H1 (cell line): ENCODE measurements around the gene PDCD6IP. TPM values are rescaled to one million over a fixed set of nuclear protein-coding genes. Genes with fewer than 3 reads are reported as not detected.

Experiments
- CTCF ChIA-PET: fragments of 300-600 bp; sonication (Branson Sonifier 250); formaldehyde crosslinking; loops from one replicate; lab custom pipeline; 2021; ENCODE audit not compliant: partially characterized antibody; lab: Charles Lee
- POLR2A ChIA-PET: fragments of 300-600 bp; sonication (Branson Sonifier 250); formaldehyde crosslinking; loops from one replicate; lab custom pipeline; 2021; ENCODE audit warnings: inconsistent platforms; ENCODE audit not compliant: partially characterized antibody; lab: Charles Lee
- DNase-seq, 2 experiments: peaks; one replicate each; pipeline versions ENCODE4 v3.0.0 to v3.0.0-alpha.2; 2010 to 2022; ENCODE audit warnings: low spot score in 2 of 2, low read depth in 1 of 2, mixed read lengths in 1 of 2
- FAIRE-seq: peaks from 2 replicates; lab custom pipeline; 2011; peaks lifted over from hg19 to GRCh38; lab: Jason Lieb, UNC
- H2AFZ ChIP-seq: 2 replicates; pipeline ENCODE4 v1.8.1; 2012; ENCODE audit warnings: low read length, inconsistent platforms
- H2AK5ac ChIP-seq: 2 replicates; pipeline ENCODE4 v1.6.1; 2013; ENCODE audit warnings: low read depth, low read length
- H2BK120ac ChIP-seq: replicated peaks from 2 replicates; pipeline ENCODE3; 2013; ENCODE audit warnings: low read depth, low read length, inconsistent platforms
- H2BK12ac ChIP-seq: 2 replicates; pipeline ENCODE4 v1.6.1; 2013; ENCODE audit warnings: low read depth, low read length
- H2BK15ac ChIP-seq: 2 replicates; pipeline ENCODE4 v1.6.1; 2013; ENCODE audit warnings: low read length
- H2BK20ac ChIP-seq: 2 replicates; pipeline ENCODE4 v1.6.1; 2013; ENCODE audit warnings: low read length
- H2BK5ac ChIP-seq: 2 replicates; pipeline ENCODE4 v1.6.1; 2013; ENCODE audit warnings: low read depth, low read length
- H3K14ac ChIP-seq: 2 replicates; pipeline ENCODE4 v1.6.1; 2013; ENCODE audit warnings: inconsistent platforms; ENCODE audit not compliant: insufficient read length
- H3K18ac ChIP-seq: 2 replicates; pipeline ENCODE4 v1.6.1; 2013; ENCODE audit warnings: low read length; ENCODE audit errors: extremely low read depth
- H3K23ac ChIP-seq: 2 replicates; pipeline ENCODE4 v1.6.1; 2013; ENCODE audit warnings: inconsistent platforms; ENCODE audit not compliant: insufficient read length
- H3K23me2 ChIP-seq: 2 replicates; pipeline ENCODE4 v1.6.1; 2013; ENCODE audit warnings: low read depth, low read length
- H3K27ac ChIP-seq: 2 replicates; pipeline ENCODE4 v1.6.1; 2011; ENCODE audit warnings: low read depth, low read length, inconsistent platforms
- H3K27me3 ChIP-seq, 4 experiments: replicated peaks in 1 of 4; 1 replicate in 1 of 4; 2 replicates in 3 of 4; pipeline versions ENCODE4 v1.6.1 to v1.8.1; 2011 to 2013; ENCODE audit warnings: low read length in 3 of 4, mild to moderate bottlenecking in 3 of 4, inconsistent platforms in 2 of 4, mixed read lengths in 2 of 4, moderate library complexity in 1 of 4; ENCODE audit not compliant: control insufficient read depth in 3 of 4, insufficient read depth in 3 of 4; ENCODE audit errors: extremely low read depth in 1 of 4
- H3K36me3 ChIP-seq, 4 experiments: 2 replicates each; pipeline versions ENCODE4 v1.6.1 to v1.8.1; 2011 to 2013; ENCODE audit warnings: mild to moderate bottlenecking in 4 of 4, low read length in 3 of 4, moderate library complexity in 2 of 4, control low read depth in 1 of 4, inconsistent platforms in 1 of 4; ENCODE audit not compliant: insufficient read depth in 4 of 4, control insufficient read depth in 2 of 4
- H3K4ac ChIP-seq: replicated peaks from 2 replicates; pipeline ENCODE3; 2013; ENCODE audit warnings: low read length, low read depth, mixed read lengths, inconsistent platforms; ENCODE audit not compliant: insufficient read length
- H3K4me1 ChIP-seq, 4 experiments: replicated peaks in 1 of 4; 1 replicate in 1 of 4; 2 replicates in 3 of 4; pipeline versions ENCODE4 v1.6.1 to v1.8.1; 2011 to 2013; ENCODE audit warnings: low read length in 3 of 4, inconsistent platforms in 2 of 4, mixed read lengths in 1 of 4; ENCODE audit not compliant: insufficient read depth in 4 of 4, control insufficient read depth in 3 of 4
- H3K4me2 ChIP-seq, 2 experiments: 2 replicates each; pipeline versions ENCODE4 v1.6.1 to v1.8.1; 2011 to 2013; ENCODE audit warnings: low read depth in 2 of 2, low read length in 2 of 2, control low read depth in 1 of 2, inconsistent platforms in 1 of 2, mild to moderate bottlenecking in 1 of 2; ENCODE audit not compliant: insufficient read depth in 1 of 2
- H3K4me3 ChIP-seq, 4 experiments: fragments of 200-600, 300-600 bp in 1 of 4; sonication (generic), shearing (Covaris generic), sonication (Bioruptor Twin) in 1 of 4; 2 replicates each; pipeline versions ENCODE4 v1.5.1 to v1.8.1; 2011 to 2016; ENCODE audit warnings: low read length in 4 of 4, low read depth in 3 of 4, control low read depth in 2 of 4, inconsistent platforms in 2 of 4, mild to moderate bottlenecking in 2 of 4, mixed read lengths in 1 of 4, moderate library complexity in 1 of 4; ENCODE audit not compliant: insufficient read depth in 2 of 4; ENCODE audit errors: extremely low read depth in 1 of 4
- H3K56ac ChIP-seq: replicated peaks from 2 replicates; pipeline ENCODE3; 2013; ENCODE audit warnings: low read depth, mild to moderate bottlenecking, mixed read lengths, low read length, inconsistent platforms; ENCODE audit not compliant: insufficient read length
- H3K79me1 ChIP-seq: 2 replicates; pipeline ENCODE4 v1.6.1; 2013; ENCODE audit warnings: low read depth, low read length, control low read depth
- H3K79me2 ChIP-seq, 2 experiments: 2 replicates each; pipeline versions ENCODE4 v1.6.1 to v1.8.1; 2012 to 2013; ENCODE audit warnings: low read length in 2 of 2, mild to moderate bottlenecking in 2 of 2, inconsistent platforms in 1 of 2; ENCODE audit not compliant: insufficient read depth in 2 of 2, control insufficient read depth in 1 of 2
- H3K9ac ChIP-seq, 4 experiments: replicated peaks in 1 of 4; 1 replicate in 1 of 4; 2 replicates in 3 of 4; pipeline versions ENCODE4 v1.6.1 to v1.8.1; 2011 to 2013; ENCODE audit warnings: low read depth in 3 of 4, low read length in 3 of 4, control low read depth in 2 of 4, mild to moderate bottlenecking in 2 of 4, moderate library complexity in 2 of 4, inconsistent platforms in 1 of 4; ENCODE audit errors: extremely low read depth in 1 of 4
- H3K9me3 ChIP-seq, 2 experiments: 2 replicates each; pipeline versions ENCODE4 v1.6.1 to v1.8.1; 2012 to 2013; ENCODE audit warnings: mild to moderate bottlenecking in 2 of 2, moderate library complexity in 2 of 2, control low read depth in 1 of 2, inconsistent platforms in 1 of 2, low read depth in 1 of 2, low read length in 1 of 2, mixed read lengths in 1 of 2; ENCODE audit not compliant: insufficient read depth in 2 of 2
- H4K20me1 ChIP-seq, 2 experiments: replicated peaks in 1 of 2; 2 replicates each; pipeline versions ENCODE3 to v1.8.1; 2011 to 2013; ENCODE audit warnings: inconsistent platforms in 2 of 2, low read length in 2 of 2, mild to moderate bottlenecking in 1 of 2; ENCODE audit not compliant: insufficient read depth in 2 of 2, control insufficient read depth in 1 of 2
- H4K5ac ChIP-seq: 2 replicates; pipeline ENCODE4 v1.6.1; 2013; ENCODE audit warnings: low read length, low read depth, mixed read lengths, inconsistent platforms; ENCODE audit not compliant: insufficient read length
- H4K8ac ChIP-seq: 2 replicates; pipeline ENCODE4 v1.8.0; 2013; ENCODE audit warnings: mild to moderate bottlenecking, moderate library complexity, low read length, inconsistent platforms; ENCODE audit not compliant: insufficient read depth; ENCODE audit errors: extremely low read depth
- H4K91ac ChIP-seq: replicated peaks from 2 replicates; pipeline ENCODE3; 2013; ENCODE audit warnings: low read length, mixed read lengths, inconsistent platforms; ENCODE audit not compliant: insufficient read length
- CEBPB ChIP-seq: IDR thresholded peaks from 2 replicates; pipeline ENCODE4 v1.6.1; 2012; ENCODE audit warnings: low read depth, low read length
- CREB1 ChIP-seq: IDR thresholded peaks from 2 replicates; pipeline ENCODE4 v1.6.1; 2012; ENCODE audit warnings: inconsistent platforms
- GABPA ChIP-seq: IDR thresholded peaks from 2 replicates; pipeline ENCODE4 v1.6.1; 2011; ENCODE audit warnings: mild to moderate bottlenecking, low read length, moderate library complexity, borderline replicate concordance; ENCODE audit not compliant: insufficient read depth
- GTF2F1 ChIP-seq: IDR thresholded peaks from 2 replicates; pipeline ENCODE4 v1.6.1; 2012; ENCODE audit warnings: low read depth, low read length, improper control_type of control experiment, borderline replicate concordance
- HDAC6 ChIP-seq: IDR thresholded peaks from one replicate; pipeline ENCODE4 v1.7.1; 2012; ENCODE audit warnings: low read depth, mild to moderate bottlenecking, inconsistent platforms, low read length, moderate library complexity
- JUND ChIP-seq: IDR thresholded peaks from 2 replicates; pipeline ENCODE4 v1.6.1; 2011; ENCODE audit warnings: mild to moderate bottlenecking, improper control_type of control experiment, low read length
- KDM1A ChIP-seq: fragments of 200-600, 300-600 bp; sonication (generic); IDR thresholded peaks from 2 replicates; pipeline ENCODE4 v1.7.1; 2016; ENCODE audit warnings: mild to moderate bottlenecking, low read length, borderline replicate concordance
- KDM5A ChIP-seq: fragments of 200-600 bp; IDR thresholded peaks from 2 replicates; pipeline ENCODE4 v1.7.1; 2012; ENCODE audit warnings: mild to moderate bottlenecking, low read length, inconsistent platforms, mixed read lengths
- NANOG ChIP-seq: IDR thresholded peaks from 2 replicates; pipeline ENCODE4 v1.6.1; 2011; ENCODE audit warnings: low read length, low read depth, mild to moderate bottlenecking, inconsistent platforms; ENCODE audit not compliant: insufficient read depth, poor library complexity, severe bottlenecking
- POLR2AphosphoS5 ChIP-seq: IDR thresholded peaks from 2 replicates; pipeline ENCODE4 v1.6.1; 2011; ENCODE audit warnings: low read depth, low read length
- RNF2 ChIP-seq: fragments of 200-900, 300-1000 bp; sonication (generic); IDR thresholded peaks from 2 replicates; pipeline ENCODE4 v1.7.1; 2016; ENCODE audit warnings: borderline replicate concordance, low read depth, mild to moderate bottlenecking, antibody characterized with exemption, low read length; ENCODE audit not compliant: poor library complexity, severe bottlenecking; ENCODE audit errors: missing control alignments
- SP1 ChIP-seq: IDR thresholded peaks from 2 replicates; pipeline ENCODE4 v1.6.1; 2011; ENCODE audit warnings: low read depth, low read length
- SRF ChIP-seq: IDR thresholded peaks from 2 replicates; pipeline ENCODE4 v1.6.1; 2011; ENCODE audit warnings: mild to moderate bottlenecking, low read depth, low read length, moderate library complexity
- SUZ12 ChIP-seq: fragments of 200-600 bp; sonication (generic); IDR thresholded peaks from 2 replicates; pipeline ENCODE4 v1.6.1; 2012; ENCODE audit warnings: mild to moderate bottlenecking, inconsistent platforms, low read length, moderate library complexity, mixed read lengths
- WGBS, 2 experiments: shearing (Covaris generic) in 1 of 2; methylation state at CpG; one replicate each; pipeline versions ENCODE4 v1.1.6 to v1.1.7; 2013 to 2015; ENCODE audit warnings: low lambda C conversion rate in 2 of 2, mixed read lengths in 2 of 2, inconsistent platforms in 1 of 2, low coverage in 1 of 2, missing lambda C conversion rate in 1 of 2; ENCODE audit not compliant: insufficient replicate concordance in 2 of 2, insufficient coverage in 1 of 2, insufficient read length in 1 of 2; ENCODE audit errors: extremely low coverage in 1 of 2, missing lambda C conversion rate in 1 of 2; 5-methylcytosine and 5-hydroxymethylcytosine counted together
- polyA plus RNA-seq, 7 experiments: library from polyadenylated mRNA; depleted of rRNA in 3 of 7; stranded (reverse) in 5 of 7; unstranded in 2 of 7; fragments of >200 nt in 5 of 7; fragments of 200-250 nt in 2 of 7; gene quantifications; 1 replicate in 5 of 7; 2 replicates in 1 of 7; 4 replicates in 1 of 7; pipeline versions ENCODE4 v1.2.1 to v1.2.3, GENCODE V29; 2011 to 2013; ENCODE audit warnings: missing spikeins in 2 of 7, mixed read lengths in 2 of 7
- total RNA-seq: library from RNA; stranded (reverse); fragmentation: NEBNext Ultra II Directional; extraction: Animal tissue kit (Norgen Biotek cat#: 25700); gene quantifications from 2 replicates; pipeline ENCODE4 v1.2.1, GENCODE V29; 2021

The PDCD6IP gene
- total and polyA plus RNA-seq, 2 of the 8 experiments (the other 6 are each of a cell fraction or from before 2014, with no cell fraction given) = 61.7 to 155 TPM

GRCh38 chr3:33858131-33858530, 59.7 kb downstream of the PDCD6IP start:
- Histone ChIP-seq H2BK5ac (no peak overlapping the region), H3K14ac (no peak overlapping the region), H3K9ac (no peak overlapping the region), H3K36me3 (peaks cover 2 to 13% (median 4%) of the 10 kb centered on the region in 4 experiments; a peak in 5 of 8 replicates), H2BK15ac (no peak overlapping the region), H2AFZ (no peak overlapping the region), H3K79me2 (no peaks in the 10 kb centered on the region), H4K8ac (no peak overlapping the region), H2BK12ac (no peak overlapping the region), H3K9me3 (no peaks in the 10 kb centered on the region), H4K20me1 (no peaks in the 10 kb centered on the region), H3K27ac (no peak overlapping the region), H3K23ac (no peak overlapping the region), H3K27me3 (no peaks in the 10 kb centered on the region), H3K4me1 (peaks cover 0 to 4% (median under 1%) of the 10 kb centered on the region in 4 experiments; a peak in 3 of 7 replicates), H3K23me2 (no peaks in the 10 kb centered on the region), H2BK120ac (no peak overlapping the region), H3K79me1 (no peaks in the 10 kb centered on the region), H4K5ac (no peak overlapping the region), H2AK5ac (no peak overlapping the region), H3K4ac (no peak overlapping the region), H2BK20ac (no peak overlapping the region), H3K4me3 (no peak overlapping the region), H3K4me2 (no peak overlapping the region), H3K18ac (no peak overlapping the region), H4K91ac (no peak overlapping the region), H3K56ac (no peak overlapping the region)
- ChIA-PET POLR2A (no interaction called here), CTCF (no interaction called here)
- FAIRE-seq = no peak
- 92% methylated on average over 4 of the region's 4 CpGs; no CpG with 5 or more reads in 1 of the 2 experiments for WGBS, 2 experiments
- no peak for DNase-seq
- TF ChIP-seq SRF (no peak), GABPA (no peak), POLR2AphosphoS5 (no peak), JUND (no peak), SUZ12 (no peak), CEBPB (no peak), GTF2F1 (no peak), RNF2 (no peak), CREB1 (no peak), NANOG (no peak), KDM1A (no peak), SP1 (no peak), HDAC6 (no peak), KDM5A (no peak)
